ENCODE measurements around the gene GPHA2.

GPHA2 gene

DNA sequence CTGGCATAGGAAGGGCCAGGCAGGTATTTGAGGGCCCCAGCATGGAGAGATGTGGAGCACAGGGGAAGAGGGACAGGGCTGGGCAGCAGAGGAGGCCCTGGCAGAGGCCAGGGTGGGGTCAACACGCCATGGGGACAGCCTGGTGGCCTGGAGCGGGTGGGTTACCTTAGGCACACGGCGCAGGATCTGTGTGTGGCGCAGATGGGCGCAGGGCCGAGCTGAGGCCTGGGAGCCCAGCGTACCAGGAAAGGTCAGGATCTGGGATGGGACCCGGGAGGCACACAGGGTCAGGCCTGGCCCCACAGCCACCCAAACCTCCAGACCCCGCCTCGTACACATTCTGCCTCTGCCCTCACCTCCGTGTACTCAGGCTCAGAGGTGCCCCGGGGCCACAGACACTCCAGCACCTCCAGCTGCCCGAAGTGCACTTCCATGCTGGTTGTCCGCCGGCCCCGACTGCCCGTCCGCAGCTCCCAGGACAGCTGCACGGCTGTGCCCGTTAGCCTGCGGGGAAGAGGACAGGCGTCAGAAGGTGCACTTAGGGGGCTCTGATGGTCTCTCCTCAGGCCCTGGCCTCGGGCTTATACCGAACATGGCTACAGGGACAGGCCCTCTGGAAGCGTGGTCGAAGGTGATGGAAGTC, 25.1 kb downstream of the GPHA2 start:
- no peak for DNase-seq (ENCODE audit: low read depth in 3 of 3)

GRCh38 chr11:64909653-64910343, 25.9 kb downstream of the GPHA2 start:
- DNase-seq (ENCODE audit: low read depth in 3 of 3) = no peak

DNA sequence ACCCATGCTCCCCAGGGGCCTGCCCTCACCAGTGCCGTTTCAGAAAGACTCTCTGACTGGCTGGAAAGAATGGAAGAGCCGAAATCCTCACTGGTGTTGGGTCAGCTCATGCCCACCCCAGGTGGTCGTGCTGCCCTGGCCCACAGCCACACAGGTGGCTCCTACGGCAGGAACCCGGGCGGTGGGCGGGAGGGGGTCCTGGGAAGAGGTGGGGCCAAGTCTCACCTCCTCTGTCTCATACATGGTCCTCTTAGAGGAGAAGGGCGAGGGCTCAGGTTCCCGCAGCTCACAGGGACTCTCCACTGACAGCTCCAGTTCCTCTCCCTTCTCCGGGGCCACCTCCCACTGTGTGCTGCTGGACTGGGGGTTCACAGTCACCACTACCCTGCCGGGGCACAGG, 26.9 kb downstream of the GPHA2 start:
- no peak for DNase-seq (ENCODE audit: low read depth in 3 of 3)

DNA sequence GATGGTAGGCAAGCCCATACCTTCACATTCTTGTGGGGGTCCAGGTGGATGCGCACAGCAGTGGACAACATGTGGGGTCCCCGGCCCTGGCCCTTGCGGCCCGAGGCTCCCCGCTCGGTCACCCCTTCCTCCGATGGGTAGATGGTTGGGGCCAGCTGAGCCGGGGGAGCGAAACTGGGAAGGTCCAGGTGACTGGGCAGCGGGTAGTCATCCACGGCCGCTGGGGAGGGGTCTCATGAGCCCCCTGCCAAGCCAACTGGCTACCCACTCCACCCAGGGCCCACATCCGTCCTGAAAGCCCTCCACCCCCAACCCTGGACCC, 29.4 kb downstream of the GPHA2 start:
- DNase-seq (ENCODE audit: low read depth in 3 of 3) = no peak

DNA sequence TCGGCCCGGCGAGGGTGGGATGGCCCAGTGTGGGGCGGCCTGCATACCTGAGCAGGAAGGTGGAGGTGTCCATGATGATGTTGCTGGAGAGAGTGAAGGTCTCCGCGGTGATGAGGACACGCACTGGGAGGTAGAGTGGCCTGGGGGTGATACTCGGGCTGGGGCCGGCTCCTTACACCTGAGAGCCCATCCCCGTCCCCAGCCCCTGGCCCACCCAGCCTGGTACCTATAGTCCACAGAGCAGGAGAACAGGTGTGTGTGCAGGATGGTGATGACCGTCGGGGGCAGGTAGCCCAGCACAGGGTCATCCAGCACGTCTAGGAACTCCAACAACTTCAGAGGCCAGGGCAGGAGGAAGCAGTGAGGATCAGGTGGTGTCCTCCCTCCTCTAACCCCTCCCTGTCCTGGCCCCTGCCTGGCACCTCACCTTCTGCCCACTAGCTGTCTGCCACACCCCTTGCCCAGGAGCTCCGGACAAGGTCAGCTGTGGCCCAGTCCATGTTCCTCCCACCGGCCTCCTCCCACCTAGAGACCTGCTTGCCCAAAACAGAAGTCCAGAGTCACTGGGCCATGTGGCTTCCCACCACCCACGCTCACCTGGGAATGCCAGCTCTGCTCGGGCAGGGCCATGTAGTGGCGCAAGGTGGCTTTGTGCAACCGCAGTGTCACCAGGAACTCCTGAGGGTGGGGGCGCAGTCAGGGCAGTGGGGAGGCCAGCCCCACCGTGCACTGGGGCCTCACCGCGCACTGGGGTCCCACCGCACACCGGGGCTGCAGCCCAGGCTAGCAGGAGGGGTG, 30.0 kb downstream of the GPHA2 start:
- DNase-seq (ENCODE audit: low read depth in 3 of 3) = no peak

DNA sequence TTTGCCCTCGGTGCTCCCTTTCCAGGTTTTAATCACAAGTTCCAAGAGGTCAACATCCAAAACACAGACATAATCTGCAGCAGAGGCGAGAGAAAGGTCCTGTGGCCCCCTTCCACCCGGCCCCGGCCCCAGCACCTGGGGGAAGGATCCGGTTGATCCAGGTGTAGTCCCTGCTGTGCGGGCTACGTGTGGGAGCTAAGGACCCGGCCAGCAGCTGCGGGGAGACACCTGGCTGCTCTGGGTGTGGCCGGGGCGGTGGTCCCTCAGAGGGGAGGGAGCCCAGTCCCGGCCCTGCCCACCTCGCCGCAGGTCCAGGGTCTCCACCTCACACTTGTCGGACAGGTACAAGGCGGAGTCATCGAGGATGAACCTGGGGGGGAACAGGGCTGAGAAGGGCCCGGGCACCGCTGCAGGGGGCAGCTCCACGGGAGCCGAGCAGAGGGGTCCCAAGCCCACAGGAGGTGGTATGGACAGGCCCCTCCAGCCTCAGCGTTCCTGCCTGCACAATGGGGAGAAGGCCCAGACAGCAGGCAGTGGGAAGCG, 32.3 kb downstream of the GPHA2 start:
- DNase-seq (ENCODE audit: low read depth in 3 of 3) = no peak

DNA sequence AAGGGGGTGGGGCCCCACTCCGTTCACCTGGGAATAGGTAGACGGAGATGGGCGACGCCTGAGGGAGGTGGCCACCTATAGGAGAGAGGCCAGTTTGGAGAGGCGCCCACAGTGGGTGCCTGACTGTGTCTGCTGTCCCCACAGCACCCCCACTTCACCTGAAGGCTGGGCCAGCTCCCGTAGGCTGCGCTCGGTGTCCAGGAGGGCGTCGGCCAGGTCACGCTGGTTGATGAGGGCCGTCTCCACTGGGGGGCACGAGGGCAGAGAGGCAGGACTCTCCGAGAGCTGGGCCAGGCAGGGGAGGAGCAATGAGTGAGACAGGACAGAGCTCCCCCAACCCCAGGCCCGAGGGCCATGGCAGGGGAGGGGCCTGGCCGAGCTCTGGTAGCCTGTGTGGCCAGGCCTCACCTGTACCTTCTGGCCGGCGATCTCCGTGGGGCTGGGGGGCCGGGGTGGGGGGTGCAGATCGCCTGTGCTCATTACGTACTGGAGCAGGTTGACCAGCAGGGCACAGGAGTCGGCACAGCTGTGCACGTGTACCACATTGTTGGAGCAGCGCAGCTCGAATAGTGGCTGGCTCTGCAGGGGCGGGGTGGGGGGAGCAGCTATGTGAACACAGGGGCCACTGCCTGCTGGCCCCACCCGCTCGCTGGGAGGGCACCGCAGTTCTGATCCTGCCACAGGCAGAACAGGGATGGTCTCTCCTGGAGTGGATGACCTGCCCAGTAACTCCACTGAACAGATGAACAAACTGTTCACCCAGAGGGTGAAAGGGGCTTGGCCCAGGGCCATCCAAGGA, 33.4 kb downstream of the GPHA2 start:
- DNase-seq (ENCODE audit: low read depth in 3 of 3) = no peak

DNA sequence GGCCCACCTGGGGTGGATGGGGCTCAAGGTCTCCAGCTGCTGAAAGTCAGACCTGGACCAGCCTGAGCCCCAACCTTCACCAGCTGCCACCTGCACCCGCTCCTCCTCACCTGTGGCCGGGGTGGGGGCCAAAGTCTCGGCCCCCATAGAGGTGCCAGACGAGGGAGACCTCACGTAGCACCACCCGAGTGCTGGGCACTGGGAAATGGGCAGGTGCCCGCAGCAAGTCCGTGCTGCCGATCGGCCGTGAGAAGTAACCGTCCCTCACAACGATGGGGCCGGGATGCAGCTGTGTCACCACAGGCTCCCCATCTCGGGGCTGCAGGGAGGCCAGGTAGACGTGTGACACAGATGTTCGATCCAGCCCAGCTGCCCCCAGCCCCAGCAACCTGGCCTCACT, 34.9 kb downstream of the GPHA2 start:
- no peak for DNase-seq (ENCODE audit: low read depth in 3 of 3)

DNA sequence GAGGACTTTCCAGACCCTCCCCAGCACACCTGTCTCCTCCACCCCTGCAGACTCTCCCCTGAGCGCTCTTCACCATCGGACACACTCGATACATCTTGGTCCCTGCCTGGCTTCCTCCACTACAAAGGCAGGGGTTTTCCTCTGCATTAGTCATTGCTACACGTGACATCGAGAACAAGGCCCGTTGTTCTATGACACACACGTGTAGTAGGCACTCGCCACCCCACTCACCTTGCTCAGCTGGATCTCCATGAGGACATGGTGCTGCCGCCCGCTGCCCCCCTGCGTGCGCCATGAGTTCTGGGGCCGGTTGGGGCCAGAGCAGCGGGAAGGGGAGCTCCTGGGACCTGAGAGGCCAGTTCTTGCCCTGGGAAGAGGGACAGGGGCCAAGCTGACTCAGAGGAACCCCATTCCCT, 35.4 kb downstream of the GPHA2 start:
- DNase-seq (ENCODE audit: low read depth in 3 of 3) = peak; percentile 40 to 60 (median 60)

- DNase-seq (ENCODE audit: low read depth in 3 of 3) = no peak
Measured at GRCh38 chr11:64898541-64898940, 37.2 kb downstream of the GPHA2 start.

- no peak for DNase-seq (ENCODE audit: low read depth in 3 of 3)
Measured at GRCh38 chr11:64898076-64898445, 37.6 kb downstream of the GPHA2 start.

DNA sequence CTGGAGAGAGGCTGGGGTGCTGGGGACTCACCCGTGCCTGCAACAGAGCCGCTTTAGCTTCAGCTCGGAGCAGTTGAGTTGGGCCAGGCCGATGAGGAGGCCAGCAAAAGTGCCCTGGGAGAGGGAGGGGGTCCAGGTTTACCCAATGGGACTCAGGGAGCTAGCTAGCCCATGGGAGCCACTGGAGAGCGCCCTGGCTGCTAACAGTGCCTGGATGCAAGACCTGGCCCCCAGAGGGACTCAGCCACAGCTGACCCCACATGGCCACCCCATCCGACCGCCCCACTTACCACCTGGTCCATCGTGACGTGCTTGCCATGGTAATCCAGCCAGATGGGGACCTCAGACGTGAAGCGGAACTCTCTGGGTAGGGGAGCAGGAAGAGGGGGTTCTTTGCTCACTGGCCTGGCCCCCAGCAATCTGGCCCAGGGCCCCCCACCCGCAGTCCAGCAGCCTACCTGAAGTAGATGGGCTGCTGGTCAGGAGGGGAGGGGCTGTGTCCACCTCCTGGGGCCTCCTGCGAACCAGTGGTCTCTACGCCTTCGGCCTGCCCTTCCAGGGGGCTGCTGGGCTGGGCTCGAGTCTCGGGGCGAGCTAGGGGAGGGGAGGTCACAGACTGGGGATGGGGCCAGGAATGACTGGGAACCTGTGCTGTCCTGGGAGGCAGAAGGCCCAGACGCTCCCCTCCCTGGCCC, 38.2 kb downstream of the GPHA2 start:
- DNase-seq (ENCODE audit: low read depth in 3 of 3) = no peak

GRCh38 chr11:64896448-64897022, 39.2 kb downstream of the GPHA2 start:
- no peak for DNase-seq (ENCODE audit: low read depth in 3 of 3)

DNA sequence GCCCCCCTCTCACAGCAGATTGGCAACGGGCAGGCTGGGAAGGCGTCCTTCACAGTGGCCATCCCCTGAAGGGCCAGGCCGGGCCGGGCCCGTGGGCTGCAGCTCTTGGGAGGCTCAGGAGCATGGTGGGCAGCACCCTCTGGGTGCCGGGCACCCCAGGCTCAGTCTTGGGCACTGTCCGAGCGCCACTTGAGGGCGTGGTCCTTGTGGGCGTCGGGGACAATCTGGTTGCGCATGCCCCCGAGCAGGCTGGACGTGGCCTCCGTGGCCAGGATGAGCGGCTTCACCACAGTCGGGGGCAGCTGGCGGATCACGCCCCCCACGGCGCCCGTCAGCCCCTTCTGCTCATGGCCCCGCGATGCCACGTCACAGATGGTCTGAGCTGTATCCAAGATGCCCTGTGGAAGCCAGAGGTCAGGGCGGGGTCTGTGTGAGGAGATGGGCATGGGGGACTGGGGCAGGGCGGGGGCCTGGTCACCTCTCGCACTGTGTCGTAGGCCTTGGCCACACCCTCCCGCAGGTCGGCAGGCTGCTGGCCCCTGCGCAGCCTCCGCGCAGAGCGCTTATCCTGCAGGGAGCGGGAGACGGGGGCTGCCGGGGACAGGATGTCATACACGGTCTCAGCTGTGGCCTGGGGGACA, 40.8 kb downstream of the GPHA2 start:
- no peak for DNase-seq (ENCODE audit: low read depth in 3 of 3)

DNA sequence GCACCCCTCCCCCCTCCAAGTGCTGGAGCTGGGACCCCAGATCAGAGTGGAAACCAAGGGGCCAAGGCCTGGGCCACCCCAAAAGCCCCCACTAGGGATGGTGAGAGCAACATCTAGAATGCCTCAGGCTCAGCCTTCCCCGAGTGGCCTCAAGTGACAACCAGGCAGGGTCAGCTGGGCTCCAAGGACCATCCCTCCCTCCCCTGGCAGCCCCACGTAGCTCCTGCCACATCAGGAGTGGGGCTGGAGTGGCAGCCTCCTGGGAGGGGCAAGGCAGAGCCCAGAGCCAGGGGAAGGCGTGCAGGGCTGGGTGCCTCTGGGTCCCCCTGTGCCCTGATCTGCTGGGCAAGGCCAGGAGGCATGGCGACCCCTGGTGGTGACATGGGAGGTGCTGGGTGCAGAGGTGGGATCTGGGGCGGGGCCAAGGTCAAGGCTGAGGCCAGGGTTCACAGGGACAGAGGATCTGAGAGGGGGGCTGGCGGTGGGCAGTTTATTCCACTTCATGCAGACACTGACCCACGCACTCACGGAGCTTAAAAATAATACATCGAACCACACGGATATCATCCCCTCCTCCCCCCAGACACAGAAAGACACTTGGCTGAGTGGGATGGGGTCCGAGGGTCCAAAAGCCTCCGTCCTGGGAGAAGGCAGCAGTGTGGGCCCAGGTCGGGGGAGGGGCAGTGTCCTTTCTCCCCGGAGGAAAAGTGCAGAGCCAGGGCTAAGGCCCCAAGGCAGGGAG, 41.5 kb downstream of the GPHA2 start:
- DNase-seq (ENCODE audit: low read depth in 3 of 3) = peak; percentile 82 to 91 (median 88)

DNA sequence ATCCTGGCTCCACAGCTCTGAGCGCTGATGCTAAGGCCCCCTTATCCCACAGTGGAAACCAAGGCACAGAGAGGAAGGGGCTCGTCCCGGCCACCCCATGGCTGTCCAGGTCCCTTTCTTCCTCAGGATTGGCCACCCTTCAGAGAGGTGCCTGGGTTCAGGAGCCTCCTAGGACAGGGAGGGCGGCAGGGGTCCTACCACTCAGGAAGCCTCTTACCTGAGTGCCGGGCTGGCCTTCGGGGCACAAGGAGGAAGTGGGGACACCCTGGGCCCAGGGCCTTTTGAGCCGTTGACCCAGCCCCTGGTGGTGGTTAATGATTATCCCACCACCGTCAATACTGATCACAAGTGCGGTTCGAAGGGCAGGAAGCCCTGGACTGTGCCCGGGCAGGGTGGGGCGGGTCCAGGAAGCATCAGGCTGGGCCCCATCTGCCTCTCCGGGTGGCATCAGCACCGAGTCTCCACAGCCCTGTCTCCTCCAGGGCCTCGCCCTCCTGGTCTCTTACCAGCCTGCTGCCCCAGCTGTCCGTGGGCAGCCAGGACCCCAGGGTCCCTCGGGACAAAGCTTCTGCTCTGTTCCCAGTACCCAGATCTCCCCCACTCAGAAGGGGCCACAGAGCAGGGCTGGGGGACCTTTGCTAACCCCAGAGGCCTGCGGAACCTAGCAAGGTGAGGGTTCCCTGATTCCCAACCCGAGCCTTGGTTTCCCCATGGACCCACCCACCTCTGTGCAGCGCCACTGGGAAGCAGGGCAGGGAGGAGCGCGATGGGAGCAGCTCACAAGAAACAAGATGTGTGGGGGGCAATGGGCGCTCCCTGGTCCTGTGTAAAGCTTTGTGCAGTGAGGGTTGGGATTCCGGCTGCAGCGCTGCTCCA, 42.3 kb downstream of the GPHA2 start:
- no peak for DNase-seq (ENCODE audit: low read depth in 3 of 3)

GRCh38 chr11:64892838-64893193, 42.9 kb downstream of the GPHA2 start:
- DNase-seq (ENCODE audit: low read depth in 3 of 3) = no peak

GRCh38 chr11:64892411-64892831, 43.3 kb downstream of the GPHA2 start:
- DNase-seq (ENCODE audit: low read depth in 3 of 3) = no peak

GRCh38 chr11:64891880-64892279, 43.8 kb downstream of the GPHA2 start:
- DNase-seq (ENCODE audit: low read depth in 3 of 3) = no peak
